Activated CD4-positive, CD25-positive, alpha-beta regulatory T cell treated with anti-CD3 and anti-CD28 coated beads, Interleukin-2, amount 50 U/mL, for 24 hours (primary cell): ENCODE measurements around the gene NOX3.
A peak's percentile ranks its signal among the peaks of the same experiment; 100 is the strongest.
"Not testable (repeated sequence)": the region's sequence is repeated elsewhere in the genome, so short reads cannot be mapped to it uniquely, and the experiment has no call there.

Experiments
- ATAC-seq, 2 donors: fragments of 150-1000 bp; cut with Tn5 transposase; one replicate each; pipeline ENCODE4 v1.10.0; 2021; ENCODE audit warnings: mild to moderate bottlenecking in 1 of 2, moderate library complexity in 1 of 2

The NOX3 gene, protein sequence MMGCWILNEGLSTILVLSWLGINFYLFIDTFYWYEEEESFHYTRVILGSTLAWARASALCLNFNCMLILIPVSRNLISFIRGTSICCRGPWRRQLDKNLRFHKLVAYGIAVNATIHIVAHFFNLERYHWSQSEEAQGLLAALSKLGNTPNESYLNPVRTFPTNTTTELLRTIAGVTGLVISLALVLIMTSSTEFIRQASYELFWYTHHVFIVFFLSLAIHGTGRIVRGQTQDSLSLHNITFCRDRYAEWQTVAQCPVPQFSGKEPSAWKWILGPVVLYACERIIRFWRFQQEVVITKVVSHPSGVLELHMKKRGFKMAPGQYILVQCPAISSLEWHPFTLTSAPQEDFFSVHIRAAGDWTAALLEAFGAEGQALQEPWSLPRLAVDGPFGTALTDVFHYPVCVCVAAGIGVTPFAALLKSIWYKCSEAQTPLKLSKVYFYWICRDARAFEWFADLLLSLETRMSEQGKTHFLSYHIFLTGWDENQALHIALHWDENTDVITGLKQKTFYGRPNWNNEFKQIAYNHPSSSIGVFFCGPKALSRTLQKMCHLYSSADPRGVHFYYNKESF

DNA sequence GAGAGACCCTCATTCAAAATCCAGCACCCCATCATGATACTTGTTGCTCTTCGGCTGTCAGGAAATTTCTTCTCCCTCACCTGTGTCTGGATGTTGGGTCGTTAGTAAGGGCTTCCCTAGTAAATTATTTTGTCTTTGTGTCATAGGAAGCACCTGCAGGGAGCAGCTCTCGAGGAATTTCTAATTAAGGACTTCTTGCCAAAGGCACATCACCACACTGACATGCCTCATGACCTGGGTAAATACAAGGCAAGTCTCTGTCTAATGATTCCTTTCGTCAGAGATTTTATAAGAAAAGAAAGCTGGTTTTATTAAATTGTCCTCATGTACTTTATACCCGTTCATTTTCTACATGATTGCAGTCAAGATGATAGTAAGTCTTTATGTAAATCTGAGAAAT is at the start of gene NOX3:
NOX3 (minus strand) TSS at position 74 of the 400 bp plus-strand sequence; CDS start at position 35, 39 bp downstream.
- ATAC-seq: no peak

DNA sequence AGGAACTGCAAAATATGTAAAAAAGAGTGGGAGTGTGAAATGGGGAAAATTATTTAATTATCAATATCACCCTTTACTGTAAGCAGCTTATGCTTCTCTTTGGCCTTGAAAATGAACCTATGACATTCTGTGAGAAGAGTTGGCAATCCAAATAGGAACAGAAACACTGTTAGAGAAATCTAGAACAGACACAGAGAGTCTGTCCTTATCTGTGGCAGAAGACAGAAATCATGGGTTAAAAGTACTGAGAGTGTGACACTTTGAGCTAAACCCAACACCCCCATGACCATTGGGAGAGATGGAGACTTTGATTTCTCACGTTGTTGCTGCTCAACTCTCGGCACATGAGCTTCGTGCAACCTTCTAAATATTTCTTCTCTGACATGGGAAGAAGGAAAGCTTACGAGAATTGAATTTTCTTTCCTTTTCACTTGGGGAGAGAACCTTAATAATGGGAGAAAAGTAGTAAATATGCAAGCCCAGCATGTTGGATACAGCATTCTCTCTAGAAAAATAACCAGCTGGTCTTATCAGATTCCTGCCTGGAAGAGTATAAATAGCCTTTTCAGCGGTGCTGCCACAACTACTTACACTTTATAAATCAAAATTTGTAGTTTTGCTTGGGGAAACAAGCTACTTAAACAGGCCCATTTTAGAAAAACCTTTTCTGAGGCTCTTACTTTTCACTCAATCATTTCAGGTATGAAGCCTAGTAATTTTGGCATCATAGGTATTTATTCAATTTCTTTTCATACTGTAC is 49.4 kb upstream of the NOX3 start:
- ATAC-seq: no peak

DNA sequence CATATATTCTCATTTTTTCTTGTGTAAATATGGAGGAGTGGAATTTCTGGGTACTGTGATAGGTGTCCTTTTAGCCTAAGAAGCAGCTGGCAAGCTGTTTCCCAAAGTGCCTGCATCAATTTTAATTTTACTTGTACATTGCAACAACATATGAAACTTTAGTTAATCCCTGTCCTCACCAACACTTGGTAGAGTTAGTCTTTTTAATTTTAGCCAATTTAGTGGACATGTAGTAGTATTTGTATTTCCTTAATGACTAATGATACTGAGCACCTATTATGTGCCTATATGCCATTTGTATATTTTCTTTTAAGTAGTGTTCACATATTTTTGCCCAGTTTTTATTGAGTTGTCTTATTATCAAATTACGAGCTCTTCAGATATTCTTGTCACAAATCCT is 46.8 kb upstream of the NOX3 start:
- no peak for ATAC-seq

DNA sequence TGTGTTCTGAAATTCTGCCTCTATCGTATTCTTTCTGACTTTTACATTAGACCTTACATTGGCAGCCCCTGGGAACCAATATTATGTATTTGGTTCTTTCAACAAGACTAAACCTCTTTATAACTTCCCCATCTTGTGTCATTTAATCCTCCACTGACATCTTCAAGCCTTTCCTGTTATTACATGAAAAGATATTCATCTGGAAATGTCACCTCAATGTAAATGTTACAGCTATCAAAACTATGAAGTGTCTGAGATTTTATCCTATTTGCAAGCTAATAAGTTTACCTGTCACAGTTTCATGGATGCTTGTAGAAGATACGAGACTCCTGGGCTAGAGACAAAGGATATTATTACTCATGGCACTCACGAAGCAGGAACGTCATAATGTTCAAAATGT is 43.9 kb upstream of the NOX3 start:
- ATAC-seq: no peak

DNA sequence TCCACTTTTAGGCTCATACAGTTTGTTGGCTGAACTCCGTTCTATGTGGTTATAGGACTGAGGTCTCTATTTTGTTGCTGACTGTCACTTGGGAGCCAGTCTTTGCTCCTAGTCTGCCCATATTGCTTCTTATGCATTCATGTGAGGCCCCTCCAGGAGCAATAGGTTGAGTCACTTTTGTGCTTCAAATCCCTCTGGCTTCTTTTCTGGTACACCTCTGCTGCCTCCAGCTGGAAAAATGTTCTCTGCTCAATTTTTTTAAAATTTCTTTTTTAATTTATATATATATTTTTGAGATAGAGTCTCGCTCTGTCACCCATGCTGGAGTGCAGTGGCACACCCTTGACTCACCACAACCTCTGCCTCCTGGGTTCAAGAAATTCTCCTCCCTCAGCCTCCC is 42.7 kb upstream of the NOX3 start:
- ATAC-seq: no peak

DNA sequence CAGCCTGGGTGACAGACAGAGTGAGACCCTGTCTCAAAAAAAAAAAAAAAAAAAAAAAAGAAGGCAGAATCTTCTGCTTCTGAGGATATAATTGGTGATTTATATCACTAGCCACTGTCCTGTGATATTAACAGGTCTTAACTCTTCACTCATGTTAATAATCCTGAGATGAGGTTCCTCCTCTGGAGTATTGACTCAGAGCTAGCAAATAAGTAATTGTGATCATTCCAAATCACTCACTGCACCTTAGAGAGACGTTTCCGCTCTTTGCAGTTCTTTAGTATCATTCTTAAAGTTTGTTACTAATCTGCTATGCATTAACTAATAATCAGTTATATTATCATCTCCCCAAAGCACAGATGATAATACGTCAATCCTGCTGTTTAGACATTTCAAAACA is 41.6 kb upstream of the NOX3 start:
- ATAC-seq: no peak

DNA sequence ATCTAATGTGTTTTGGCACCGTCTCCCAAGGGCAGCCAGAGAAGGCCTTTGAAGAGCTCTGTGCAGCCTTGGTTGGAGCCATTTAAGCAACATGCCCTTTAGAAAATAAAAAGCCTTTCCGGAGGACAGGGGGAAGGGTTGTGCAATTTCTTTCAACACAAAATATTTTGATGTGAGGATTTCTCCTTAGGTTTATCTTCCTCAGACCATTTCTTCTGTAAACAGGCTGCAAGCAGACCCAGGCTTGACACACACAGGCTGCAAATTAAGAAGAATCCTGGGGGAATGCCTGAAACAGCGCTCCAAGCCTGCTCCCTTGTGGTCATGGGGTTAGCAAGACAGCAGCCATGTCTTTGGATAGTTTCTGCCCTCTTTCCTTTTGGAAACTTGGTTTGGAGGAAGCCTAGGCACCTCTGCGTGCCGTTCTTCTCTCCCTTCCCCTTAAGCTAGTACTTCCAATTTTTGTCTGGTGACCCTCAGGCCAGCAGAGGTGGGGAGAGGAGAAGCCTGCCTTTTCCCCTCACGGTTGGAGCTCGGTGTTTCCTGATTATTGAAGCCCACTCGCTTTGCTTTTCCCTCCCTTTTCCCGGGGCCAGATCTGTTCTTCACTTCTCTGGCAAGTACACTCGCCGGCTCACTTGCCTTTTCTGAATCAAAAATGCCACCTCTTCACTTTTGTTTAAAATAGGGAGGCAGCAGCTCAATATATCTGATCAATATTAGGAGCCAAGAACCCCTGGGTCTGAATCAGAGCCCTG is 39.6 kb upstream of the NOX3 start:
- no peak for ATAC-seq

DNA sequence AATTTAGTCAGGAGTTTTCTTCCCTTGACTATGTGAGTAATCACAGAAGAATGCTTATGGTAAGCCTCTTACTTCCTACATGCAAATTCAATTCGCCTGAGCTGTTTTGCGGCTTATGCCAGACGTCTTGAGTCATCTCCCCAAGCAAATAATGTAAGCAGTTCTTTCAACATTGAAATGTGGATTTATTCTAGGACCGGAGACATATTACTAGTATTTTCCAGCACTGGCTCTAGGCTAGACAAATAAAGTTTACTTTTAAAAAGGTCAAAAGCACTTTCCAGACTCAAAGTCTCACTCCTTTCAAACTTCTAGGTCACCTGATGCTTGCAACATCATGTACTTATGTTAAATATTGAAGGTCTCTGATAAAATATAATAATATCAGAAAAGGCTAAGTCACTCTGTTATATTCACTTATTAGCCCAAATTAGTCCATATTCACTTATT is 38.1 kb upstream of the NOX3 start:
- ATAC-seq: peak; percentile 90 to 94

DNA sequence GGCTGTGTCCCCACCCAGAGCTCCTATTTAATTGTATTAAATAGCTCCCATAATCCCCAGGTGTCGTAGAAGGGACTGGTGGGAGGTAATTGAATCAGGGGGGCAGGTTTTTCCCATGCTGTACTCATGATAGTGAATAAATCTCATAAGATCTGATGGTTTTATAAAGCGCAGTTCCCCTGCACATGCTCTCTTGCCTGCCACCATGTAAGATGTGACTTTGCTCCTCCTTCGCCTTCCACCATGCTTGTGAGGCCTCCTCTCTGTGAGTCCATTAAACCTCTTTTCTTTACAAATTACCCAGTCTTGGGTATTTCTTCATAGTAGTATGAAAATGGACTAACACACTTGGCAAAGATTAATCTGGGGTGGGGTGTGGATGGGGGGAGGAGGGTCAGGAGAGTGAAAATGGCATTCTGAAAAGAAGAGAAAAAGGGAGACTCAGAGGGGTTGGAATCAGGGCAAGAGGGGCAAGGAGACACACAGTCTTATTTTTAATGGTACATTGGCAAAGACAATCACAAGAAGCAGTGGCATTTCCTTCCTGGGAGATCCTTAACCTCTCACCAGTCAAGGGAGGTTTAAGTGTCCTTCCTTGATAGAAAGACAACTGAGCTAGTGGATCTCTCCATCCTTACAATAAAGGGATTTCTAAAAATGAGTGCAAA is 37.5 kb upstream of the NOX3 start:
- ATAC-seq: no peak

DNA sequence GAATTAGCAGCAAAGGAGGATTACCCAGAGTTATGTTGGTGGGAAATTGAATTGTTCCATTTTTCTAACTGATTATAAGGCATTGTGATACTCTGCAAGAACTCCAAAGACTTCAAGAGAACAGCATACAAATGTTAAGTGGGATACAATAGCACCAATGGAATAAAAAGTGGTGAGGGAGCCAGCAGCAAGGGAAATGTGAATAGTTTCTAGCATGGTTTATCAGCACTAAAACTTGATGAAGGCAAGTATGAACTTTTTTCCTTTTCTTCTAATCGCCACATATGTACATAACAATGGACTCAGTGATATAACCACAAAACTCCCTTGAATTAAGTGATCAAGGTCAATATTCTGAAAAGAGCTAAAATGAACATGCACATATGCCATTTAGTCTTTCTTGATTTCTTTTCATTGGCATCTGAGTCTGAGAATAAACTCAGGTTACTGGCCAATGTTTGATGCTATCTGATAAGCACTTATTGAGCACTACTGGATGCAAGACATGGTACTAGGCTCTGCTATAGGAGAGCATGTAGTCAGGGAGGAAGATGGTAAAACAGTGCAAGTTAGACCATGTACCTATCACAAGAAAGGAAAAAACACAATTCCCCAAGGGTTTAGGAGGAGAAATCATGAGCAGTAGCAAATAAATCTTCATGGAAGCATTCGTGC is 36.6 kb upstream of the NOX3 start:
- ATAC-seq: no peak

DNA sequence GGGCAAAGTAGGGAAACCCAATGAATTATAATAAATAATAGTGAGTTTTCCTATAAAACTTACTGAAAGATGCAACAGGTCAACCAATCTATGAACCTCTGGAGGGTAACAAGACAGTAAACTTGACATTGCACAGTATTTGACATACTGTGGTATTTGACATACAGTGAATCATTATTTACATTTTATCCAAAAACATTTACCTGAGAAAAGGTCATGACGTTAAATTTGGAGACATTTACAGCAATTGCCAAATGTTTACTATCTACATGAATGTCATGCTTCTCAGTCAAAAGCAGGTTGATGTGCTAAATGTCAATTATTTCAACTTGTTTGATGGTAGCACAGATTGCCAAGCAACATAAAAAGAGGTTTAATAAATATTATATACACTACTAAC is 35.8 kb upstream of the NOX3 start:
- no peak for ATAC-seq

DNA sequence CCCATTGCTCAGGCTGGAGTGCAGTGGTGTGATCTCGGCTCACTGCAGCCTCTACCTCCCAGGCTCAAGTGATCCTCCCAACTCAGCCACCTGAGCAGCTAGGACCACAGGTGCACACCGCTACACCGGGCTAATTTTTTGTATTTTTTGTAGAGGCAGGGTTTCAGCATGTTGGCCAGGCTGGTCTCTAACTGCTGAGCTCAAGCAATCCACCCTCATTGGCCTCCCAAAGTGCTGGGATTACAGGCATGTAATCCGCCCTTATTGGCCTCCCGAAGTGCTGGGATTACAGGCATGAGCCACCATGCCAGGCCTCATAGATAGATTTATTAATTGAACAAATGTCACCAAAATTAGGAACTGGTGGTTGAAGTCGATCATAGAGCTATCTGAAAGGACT is 32.6 kb upstream of the NOX3 start:
- not testable (repeated sequence) for ATAC-seq

DNA sequence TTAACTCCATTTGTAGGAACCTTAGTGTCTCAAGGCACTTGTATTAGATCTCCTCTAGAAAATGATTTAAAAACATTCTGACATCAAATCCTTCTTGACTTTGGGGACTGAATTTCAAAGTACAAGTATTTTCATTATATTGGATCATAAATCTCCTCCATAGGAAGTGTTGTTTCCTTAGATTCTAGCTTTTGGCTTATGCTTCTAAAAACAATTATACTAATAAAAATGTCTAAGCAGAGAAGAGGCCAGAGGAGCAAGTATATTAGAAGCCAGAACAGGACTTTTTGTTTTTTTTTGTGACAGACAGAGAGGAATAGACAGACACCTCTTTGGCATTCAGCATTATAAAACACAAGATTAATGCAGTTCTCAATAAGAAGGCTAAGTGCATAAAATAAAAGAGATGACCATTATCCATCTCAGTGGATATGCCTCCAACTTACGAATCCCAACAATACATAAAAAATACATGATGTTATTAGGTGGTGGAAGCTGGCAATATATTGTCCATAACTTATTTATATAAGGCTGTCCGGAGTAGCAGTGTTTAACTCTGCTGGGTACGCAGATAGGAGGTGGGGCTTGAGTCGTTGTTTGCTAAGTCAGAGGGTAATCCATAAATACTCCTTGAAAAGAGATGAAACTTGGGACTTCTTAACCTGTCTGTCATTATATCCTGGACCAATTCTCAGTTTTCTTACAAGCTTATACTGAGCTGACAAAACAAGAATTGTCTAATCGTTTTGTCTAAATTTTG is 31.9 kb upstream of the NOX3 start:
- no peak for ATAC-seq

DNA sequence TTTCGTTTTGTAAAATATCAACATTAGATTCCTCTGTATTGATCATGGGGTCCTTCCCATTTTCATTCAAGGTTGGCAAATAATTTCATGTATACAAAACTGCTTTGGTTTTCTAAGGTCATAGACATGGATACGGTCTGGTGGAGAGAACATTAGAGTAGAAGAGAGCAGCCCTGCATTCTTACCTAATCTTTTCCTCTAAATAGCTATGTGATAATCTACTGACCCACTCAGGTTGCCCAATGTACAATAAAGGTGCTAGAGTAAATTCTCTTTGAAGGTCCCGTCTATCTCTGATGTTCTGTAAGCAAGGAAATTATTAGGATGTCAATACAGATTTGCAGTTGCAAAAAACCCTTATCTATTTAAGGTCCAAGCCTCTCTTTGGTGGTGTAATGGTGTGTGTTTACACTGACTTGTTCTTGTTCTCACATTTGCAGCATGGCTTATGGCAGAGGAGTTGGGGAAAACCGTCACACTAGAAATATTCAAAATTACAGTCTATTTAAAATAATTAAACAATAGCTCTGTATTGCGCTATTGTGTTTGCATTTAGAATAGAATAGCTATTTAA is 31.2 kb upstream of the NOX3 start:
- no peak for ATAC-seq

DNA sequence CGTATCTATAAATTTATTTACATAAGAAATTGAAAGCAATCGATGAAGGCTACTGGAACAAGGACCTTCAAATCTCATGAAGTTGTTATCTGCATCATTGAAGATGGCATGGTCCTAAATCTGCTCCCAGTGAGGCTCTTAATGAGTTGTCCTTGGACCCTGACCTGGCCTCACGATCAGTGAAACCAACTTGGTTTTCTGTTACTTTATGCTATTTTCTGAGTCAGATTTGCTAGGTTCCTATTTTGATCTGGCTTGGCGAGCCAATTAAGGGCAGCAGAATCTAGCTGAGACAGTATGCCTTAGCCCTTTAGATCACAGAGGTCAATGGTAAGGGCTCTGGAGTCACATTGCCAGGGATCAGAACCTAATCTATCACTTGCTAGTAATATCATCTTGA is 30.1 kb upstream of the NOX3 start:
- ATAC-seq: no peak

DNA sequence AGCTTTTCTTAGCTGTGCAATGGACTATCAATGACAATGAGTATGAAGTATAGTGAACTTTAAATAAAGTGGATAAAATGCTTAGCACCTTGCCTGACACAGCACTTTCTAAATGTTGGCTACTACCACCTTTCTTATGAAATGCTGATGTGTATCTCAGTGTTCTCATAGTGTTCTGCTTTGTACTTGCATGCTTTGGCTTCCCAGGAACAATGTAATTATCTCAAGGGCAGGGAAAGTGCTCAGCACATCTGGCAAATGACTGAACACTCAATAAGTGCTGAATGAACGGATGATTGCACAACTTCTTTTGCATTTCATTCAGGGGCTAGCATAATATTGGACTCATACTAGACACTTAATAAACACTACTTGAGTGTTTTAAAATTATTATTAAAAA is 28.2 kb upstream of the NOX3 start:
- no peak for ATAC-seq

DNA sequence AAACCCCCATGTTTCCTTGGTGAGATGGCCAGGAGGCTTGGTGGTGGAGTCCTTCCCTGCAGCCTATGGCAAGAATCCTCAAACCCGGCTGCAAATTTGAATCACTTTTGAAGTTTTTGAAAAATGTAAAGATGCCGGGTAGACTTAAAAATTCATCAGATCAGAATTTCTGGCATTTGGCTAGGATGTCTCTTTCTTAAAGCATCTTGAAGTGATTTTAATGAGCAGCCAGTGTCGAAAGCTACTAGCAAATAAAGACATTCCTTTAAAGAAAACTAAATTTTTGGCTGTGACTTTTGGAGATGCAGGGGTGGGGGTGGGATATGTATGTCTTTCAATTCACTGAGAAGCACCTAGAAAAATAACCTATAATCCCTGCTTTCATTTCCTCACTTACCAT is 25.6 kb upstream of the NOX3 start:
- no peak for ATAC-seq

DNA sequence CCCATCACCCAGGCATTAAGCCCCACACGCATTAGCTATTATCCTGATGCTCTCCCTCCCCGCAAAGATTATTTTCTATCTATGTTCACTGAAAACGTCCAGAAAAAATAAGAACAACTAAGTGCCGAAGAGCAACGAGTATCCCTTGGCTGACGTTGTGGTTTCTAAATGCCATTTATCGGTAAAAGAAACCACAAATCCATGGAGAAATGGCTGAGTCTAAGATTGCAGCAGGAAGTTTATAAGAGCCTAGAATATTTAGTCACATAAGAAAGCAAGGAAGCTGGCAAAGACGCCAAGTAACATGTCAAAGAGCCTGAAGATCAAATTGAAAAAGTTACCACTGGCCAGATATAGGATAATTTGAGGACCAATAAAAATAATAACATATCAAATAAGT is 18.1 kb upstream of the NOX3 start:
- no peak for ATAC-seq

DNA sequence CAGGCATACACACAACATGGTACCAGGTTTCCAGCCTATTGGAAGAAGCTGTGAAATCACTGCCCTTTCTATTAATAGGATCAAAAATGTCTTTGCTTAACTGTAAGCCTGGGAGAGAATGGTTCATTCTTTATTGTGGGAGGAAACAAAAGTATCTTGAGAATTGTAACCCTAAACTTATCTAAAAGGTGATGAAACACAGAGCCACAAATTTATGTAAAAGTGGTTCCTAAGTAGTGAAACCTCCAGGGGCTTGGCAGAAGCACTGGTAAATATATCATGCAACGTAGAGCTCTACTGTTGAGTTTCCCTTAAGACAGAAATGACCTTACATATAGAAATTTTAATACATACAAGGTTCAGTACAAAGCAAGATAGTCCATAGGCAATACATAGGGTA is 17.2 kb upstream of the NOX3 start:
- ATAC-seq: no peak

DNA sequence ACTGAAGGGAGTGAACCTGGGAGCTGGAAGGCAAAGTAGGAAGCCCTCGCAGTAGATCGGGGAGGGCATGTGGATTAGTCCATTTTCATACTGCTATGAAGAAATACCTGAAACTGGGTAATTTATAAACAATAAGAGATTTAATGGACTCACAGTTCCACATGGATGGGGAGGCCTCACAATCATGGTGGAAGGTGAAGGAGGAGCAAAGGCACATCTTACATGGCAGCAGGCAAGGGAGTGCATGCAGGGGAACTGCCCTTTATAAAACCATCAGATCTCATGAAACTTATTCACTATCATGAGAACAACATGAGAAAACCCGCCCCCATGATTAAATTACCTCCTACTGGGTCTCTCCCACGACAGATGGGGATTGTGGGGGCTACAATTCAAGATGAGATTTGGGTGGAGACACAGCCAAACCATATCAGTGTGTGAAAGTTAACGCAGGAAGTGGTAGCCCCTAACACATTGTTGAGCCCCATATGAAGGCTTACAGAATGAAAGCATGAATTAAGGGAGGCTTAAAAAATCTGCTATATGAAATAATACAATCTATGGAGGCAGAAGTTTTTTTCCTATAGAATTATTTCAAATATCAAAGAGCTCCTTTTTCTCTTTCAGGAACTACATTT is 15.5 kb upstream of the NOX3 start:
- not testable (repeated sequence) for ATAC-seq
